ENCODE results near the gene E4F1.

GRCh38 chr16:2197765-2198164, 25.6 kb upstream of the E4F1 start:
- TF ChIP-seq YY1 (IDR thresholded peaks at IDR 0.05; ENCODE audit: insufficient read depth, insufficient read length) (no peak), ZNF274 (IDR thresholded peaks at IDR 0.05; ENCODE audit: low read depth, low read length) (no peak), SUZ12 (IDR thresholded peaks at IDR 0.05; ENCODE audit: extremely low read depth, insufficient read depth, insufficient read length) (no peak)
